Astrocyte (in vitro differentiated cells and primary cell): ENCODE measurements around the gene SLC19A1. TPM values are rescaled to one million over a fixed set of nuclear protein-coding genes. Genes with fewer than 3 reads are reported as not detected.

Source experiments
- DNase-seq: peaks from one replicate; pipeline ENCODE4 v3.0.0-alpha.2; 2010; ENCODE audit warnings: low read depth
- FAIRE-seq: peaks from 2 replicates; lab custom pipeline; 2011; peaks lifted over from hg19 to GRCh38; lab: Jason Lieb, UNC
- H2AFZ ChIP-seq: 2 replicates; pipeline ENCODE4 v1.6.0; 2012; ENCODE audit warnings: low read depth, low read length, inconsistent platforms
- H3K27ac ChIP-seq: 2 replicates; pipeline ENCODE4 v1.5.1; 2011; ENCODE audit warnings: low read depth, low read length, inconsistent platforms
- H3K27me3 ChIP-seq: 2 replicates; pipeline ENCODE4 v1.6.0; 2011; ENCODE audit warnings: low read length, inconsistent platforms; ENCODE audit not compliant: insufficient read depth
- H3K36me3 ChIP-seq: 2 replicates; pipeline ENCODE4 v1.5.1; 2011; ENCODE audit warnings: low read length, inconsistent platforms; ENCODE audit not compliant: insufficient read depth
- H3K4me1 ChIP-seq: 2 replicates; pipeline ENCODE4 v1.5.1; 2011; ENCODE audit warnings: low read length, inconsistent platforms; ENCODE audit not compliant: insufficient read depth
- H3K4me2 ChIP-seq: 2 replicates; pipeline ENCODE4 v1.6.0; 2012; ENCODE audit warnings: low read length, inconsistent platforms
- H3K4me3 ChIP-seq: 2 replicates; pipeline ENCODE4 v1.5.1; 2011; ENCODE audit warnings: low read depth, mild to moderate bottlenecking, low read length, inconsistent platforms; ENCODE audit not compliant: insufficient read depth
- H3K79me2 ChIP-seq: 2 replicates; pipeline ENCODE4 v1.6.0; 2012; ENCODE audit warnings: mild to moderate bottlenecking, low read length, inconsistent platforms; ENCODE audit not compliant: insufficient read depth
- H3K9ac ChIP-seq: 2 replicates; pipeline ENCODE4 v1.6.0; 2012; ENCODE audit warnings: mild to moderate bottlenecking, low read length, inconsistent platforms
- H3K9me3 ChIP-seq: 2 replicates; pipeline ENCODE4 v1.5.1; 2012; ENCODE audit warnings: low read depth, mild to moderate bottlenecking, low read length, inconsistent platforms; ENCODE audit not compliant: insufficient read depth
- H4K20me1 ChIP-seq: 2 replicates; pipeline ENCODE4 v1.6.0; 2012; ENCODE audit warnings: low read length, inconsistent platforms; ENCODE audit not compliant: insufficient read depth
- H3K27ac Mint-ChIP-seq: one replicate; pipeline ENCODE4 v1.8.0; 2021; ENCODE audit warnings: mild to moderate bottlenecking, mixed read lengths; ENCODE audit not compliant: unreplicated experiment
- H3K27me3 Mint-ChIP-seq: one replicate; pipeline ENCODE4 v1.8.0; 2021; ENCODE audit warnings: low read depth, mixed read lengths; ENCODE audit not compliant: unreplicated experiment
- H3K36me3 Mint-ChIP-seq: one replicate; pipeline ENCODE4 v1.8.0; 2021; ENCODE audit warnings: low read depth, mixed read lengths; ENCODE audit not compliant: unreplicated experiment
- H3K4me1 Mint-ChIP-seq: one replicate; pipeline ENCODE4 v1.8.0; 2021; ENCODE audit warnings: low read depth, mixed read lengths; ENCODE audit not compliant: unreplicated experiment
- H3K4me3 Mint-ChIP-seq: one replicate; pipeline ENCODE4 v1.8.0; 2021; ENCODE audit warnings: mild to moderate bottlenecking, moderate library complexity, mixed read lengths; ENCODE audit not compliant: unreplicated experiment
- H3K9me3 Mint-ChIP-seq: one replicate; pipeline ENCODE4 v1.8.0; 2021; ENCODE audit warnings: mild to moderate bottlenecking, mixed read lengths; ENCODE audit not compliant: unreplicated experiment
- EZH2 ChIP-seq: IDR thresholded peaks from 2 replicates; pipeline ENCODE4 v1.6.1; 2012; ENCODE audit warnings: mild to moderate bottlenecking, low read length, inconsistent platforms; ENCODE audit not compliant: insufficient read depth
- total RNA-seq: library from RNA; stranded (reverse); gene quantifications from 2 replicates; pipeline ENCODE4 v1.2.1, GENCODE V29; 2021
- TF ChIP-seq, protein P1 (sequence below): IDR thresholded peaks from 2 replicates; pipeline ENCODE4 v1.5.1; 2011; ENCODE audit warnings: low read depth, mild to moderate bottlenecking, inconsistent platforms, low read length, moderate library complexity; ENCODE audit not compliant: insufficient read depth

Gene SLC19A1
- total RNA-seq, 1 donor from 2014 or later, result 11.7 TPM

- Histone ChIP-seq H3K4me2 (no peak overlapping the region), H3K27me3 (no peaks in the 10 kb centered on the region), H2AFZ (no peak overlapping the region), H3K4me3 (no peak overlapping the region), H3K9ac (no peak overlapping the region), H3K4me1 (no peaks in the 10 kb centered on the region), H3K27ac (no peak overlapping the region), H4K20me1 (peaks cover 9% of the 10 kb centered on the region), H3K79me2 (no peaks in the 10 kb centered on the region), H3K36me3 (no peaks in the 10 kb centered on the region), H3K9me3 (no peaks in the 10 kb centered on the region)
- no peak for FAIRE-seq
- Mint-ChIP-seq H3K27me3 (no peaks in the 10 kb centered on the region), H3K4me3 (no peak overlapping the region), H3K27ac (peak overlapping the region; percentile 41), H3K4me1 (peaks cover 1% of the 10 kb centered on the region), H3K9me3 (no peaks in the 10 kb centered on the region), H3K36me3 (peaks cover 4% of the 10 kb centered on the region)
- DNase-seq, result no peak
- TF ChIP-seq, protein P1, sequence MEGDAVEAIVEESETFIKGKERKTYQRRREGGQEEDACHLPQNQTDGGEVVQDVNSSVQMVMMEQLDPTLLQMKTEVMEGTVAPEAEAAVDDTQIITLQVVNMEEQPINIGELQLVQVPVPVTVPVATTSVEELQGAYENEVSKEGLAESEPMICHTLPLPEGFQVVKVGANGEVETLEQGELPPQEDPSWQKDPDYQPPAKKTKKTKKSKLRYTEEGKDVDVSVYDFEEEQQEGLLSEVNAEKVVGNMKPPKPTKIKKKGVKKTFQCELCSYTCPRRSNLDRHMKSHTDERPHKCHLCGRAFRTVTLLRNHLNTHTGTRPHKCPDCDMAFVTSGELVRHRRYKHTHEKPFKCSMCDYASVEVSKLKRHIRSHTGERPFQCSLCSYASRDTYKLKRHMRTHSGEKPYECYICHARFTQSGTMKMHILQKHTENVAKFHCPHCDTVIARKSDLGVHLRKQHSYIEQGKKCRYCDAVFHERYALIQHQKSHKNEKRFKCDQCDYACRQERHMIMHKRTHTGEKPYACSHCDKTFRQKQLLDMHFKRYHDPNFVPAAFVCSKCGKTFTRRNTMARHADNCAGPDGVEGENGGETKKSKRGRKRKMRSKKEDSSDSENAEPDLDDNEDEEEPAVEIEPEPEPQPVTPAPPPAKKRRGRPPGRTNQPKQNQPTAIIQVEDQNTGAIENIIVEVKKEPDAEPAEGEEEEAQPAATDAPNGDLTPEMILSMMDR, result no peak
- no peak for TF ChIP-seq EZH2
Observed at GRCh38 chr21:45506241-45506817, 35.9 kb downstream of the SLC19A1 start.

GRCh38 chr21:45505416-45506021 lies 36.7 kb downstream of the SLC19A1 start:
- H3K27ac Mint-ChIP-seq, result no peak overlapping the region
- Histone ChIP-seq H4K20me1 (peaks cover 9% of the 10 kb centered on the region), H3K9ac (no peak overlapping the region), H2AFZ (no peak overlapping the region), H3K4me3 (no peak overlapping the region), H3K4me2 (no peak overlapping the region), H3K27me3 (no peaks in the 10 kb centered on the region), H3K9me3 (no peaks in the 10 kb centered on the region), H3K4me1 (no peaks in the 10 kb centered on the region), H3K79me2 (no peaks in the 10 kb centered on the region), H3K36me3 (no peaks in the 10 kb centered on the region), H3K27ac (no peak overlapping the region)
- no peak overlapping the region for H3K4me3 Mint-ChIP-seq
- H3K9me3 Mint-ChIP-seq, result no peaks in the 10 kb centered on the region
- H3K36me3 Mint-ChIP-seq, result peaks cover 4% of the 10 kb centered on the region
- FAIRE-seq (no peak), DNase-seq (no peak)
- no peak for TF ChIP-seq EZH2
- TF ChIP-seq, protein P1, result no peak
- peaks cover 1% of the 10 kb centered on the region for H3K4me1 Mint-ChIP-seq
- H3K27me3 Mint-ChIP-seq, result no peaks in the 10 kb centered on the region
